Measurements from ENCODE around the gene HAX1. TPM values are rescaled to one million over a fixed set of nuclear protein-coding genes. Genes with fewer than 3 reads are reported as not detected.

HAX1 gene
- total RNA-seq (2022; extraction: Qiagen RNA extraction) = 94.7 to 110 TPM (median 97.8 TPM) in 5 replicates

GRCh38 chr1:154272217-154272998 is at the start of gene HAX1:
Gene HAX1, plus strand, starts transcription at chr1:154272629. Its CDS starts 95 bp downstream, at chr1:154272724.

GRCh38 chr1:154320882-154321608 is 48.6 kb downstream of the HAX1 start, which contains the start of gene AQP10:
Gene AQP10, plus strand, starts transcription at chr1:154321093. Its CDS starts 63 bp downstream, at chr1:154321156.

GRCh38 chr1:154324669-154325582 is 52.5 kb downstream of the HAX1 start, which contains the start of gene ATP8B2:
Gene ATP8B2, plus strand, starts transcription at chr1:154325525. Its CDS starts 2,617 bp downstream, at chr1:154328142.

Other genes starting within 250 kb of the HAX1 start
- 0.02 to 0.06 TPM in 2 of 5 replicates, not detected in the others for gene NUP210L, start 117.6 kb upstream of the HAX1 start, total RNA-seq (2022; extraction: Qiagen RNA extraction)
- gene TPM3, start 80.5 kb upstream of the HAX1 start, total RNA-seq (2022; extraction: Qiagen RNA extraction) = 480 to 593 TPM (median 541 TPM) in 5 replicates
- gene CFAP141, start 66.3 kb upstream of the HAX1 start, total RNA-seq (2022; extraction: Qiagen RNA extraction) = 0.34 TPM in 1 of 5 replicates, not detected in the others
- 91.5 to 130 TPM (median 125 TPM) in 5 replicates for gene UBAP2L, start 51.7 kb upstream of the HAX1 start, total RNA-seq (2022; extraction: Qiagen RNA extraction)
- not detected in 5 replicates for gene AQP10, start 48.5 kb downstream of the HAX1 start, total RNA-seq (2022; extraction: Qiagen RNA extraction)
- gene ATP8B2, start 52.9 kb downstream of the HAX1 start, total RNA-seq (2022; extraction: Qiagen RNA extraction) = 24.1 to 38.5 TPM (median 34.8 TPM) in 5 replicates
- gene IL6R, start 132.7 kb downstream of the HAX1 start, total RNA-seq (2022; extraction: Qiagen RNA extraction) = 18.6 to 29.4 TPM (median 27.5 TPM) in 5 replicates
- gene TDRD10, start 229.6 kb downstream of the HAX1 start, total RNA-seq (2022; extraction: Qiagen RNA extraction) = 0.14 to 0.15 TPM in 2 of 5 replicates, not detected in the others
- gene SHE, start 229.8 kb downstream of the HAX1 start, total RNA-seq (2022; extraction: Qiagen RNA extraction) = 0.10 to 0.19 TPM (median 0.17 TPM) in 5 replicates

Data from A549 treated with dexamethasone at 1 μM for 4 hours (cell line).